Measurements from ENCODE around the gene CCSER2.

Gene CCSER2

GRCh38 chr10:84354623-84355022, 26.2 kb downstream of the CCSER2 start:
- TF ChIP-seq CTCF (IDR thresholded peaks at IDR 0.05; ENCODE audit: low read depth, low read length, missing control alignments) = no peak
- no peak overlapping the region for H3K4me3 ChIP-seq (replicated peaks; ENCODE audit: low read depth, low read length)
- DNase-seq (ENCODE audit: extremely low read depth, low read depth) = no peak

GRCh38 chr10:84355106-84355505, 26.7 kb downstream of the CCSER2 start:
- no peak for DNase-seq (ENCODE audit: extremely low read depth, low read depth)
- H3K4me3 ChIP-seq (replicated peaks; ENCODE audit: low read depth, low read length) = no peak overlapping the region
- no peak for TF ChIP-seq CTCF (IDR thresholded peaks at IDR 0.05; ENCODE audit: low read depth, low read length, missing control alignments)

- no peak for DNase-seq (ENCODE audit: extremely low read depth, low read depth)
- no peak overlapping the region for H3K4me3 ChIP-seq (replicated peaks; ENCODE audit: low read depth, low read length)
- TF ChIP-seq CTCF (IDR thresholded peaks at IDR 0.05; ENCODE audit: low read depth, low read length, missing control alignments) = no peak
These were observed 28.5 kb downstream of the CCSER2 start for GRCh38 chr10:84356928-84357327.

- DNase-seq (ENCODE audit: extremely low read depth, low read depth) = no peak
- TF ChIP-seq CTCF (IDR thresholded peaks at IDR 0.05; ENCODE audit: low read depth, low read length, missing control alignments) = no peak
- no peak overlapping the region for H3K4me3 ChIP-seq (replicated peaks; ENCODE audit: low read depth, low read length)
These were observed 30.4 kb downstream of the CCSER2 start for GRCh38 chr10:84358743-84359142.

DNA sequence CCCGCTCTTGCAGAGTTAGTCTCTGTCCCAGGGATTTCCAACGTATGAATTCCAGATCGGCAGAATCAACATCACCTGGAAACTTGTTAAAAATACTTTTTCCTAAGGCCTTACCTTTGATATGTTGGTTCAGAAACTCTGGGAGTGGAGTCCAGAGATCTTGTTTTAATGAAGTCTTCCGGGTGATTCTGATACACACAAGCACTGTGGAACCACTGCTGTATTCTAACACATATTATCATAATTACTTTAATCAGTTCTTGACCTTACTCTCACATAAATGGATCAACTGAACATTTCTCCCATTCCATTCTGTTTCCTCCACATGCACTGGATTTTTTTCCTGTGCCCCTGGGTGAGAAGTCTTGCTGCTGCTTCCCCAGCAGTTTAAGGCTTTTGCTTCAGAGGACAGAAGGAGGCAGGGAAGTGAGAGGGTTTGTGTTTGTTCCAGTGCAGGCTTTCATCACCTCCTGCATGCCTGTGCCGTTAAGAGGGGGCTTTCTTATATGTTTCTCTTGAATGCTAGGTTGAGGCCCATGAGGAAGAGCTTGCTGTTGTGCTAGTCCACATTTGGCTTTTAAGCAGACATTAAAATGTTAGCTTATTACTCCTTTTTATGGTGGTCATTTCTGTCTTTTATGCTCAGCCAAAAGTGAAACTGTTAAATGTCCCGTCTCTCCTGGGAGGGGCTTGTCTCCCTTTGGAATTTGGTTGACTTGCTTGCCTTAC, 32.4 kb downstream of the CCSER2 start:
- peak overlapping the region; percentile 30 for H3K4me3 ChIP-seq (replicated peaks; ENCODE audit: low read depth, low read length)
- TF ChIP-seq CTCF (IDR thresholded peaks at IDR 0.05; ENCODE audit: low read depth, low read length, missing control alignments) = no peak
- DNase-seq (ENCODE audit: extremely low read depth, low read depth) = no peak

- H3K4me3 ChIP-seq (replicated peaks; ENCODE audit: low read depth, low read length) = no peak overlapping the region
- DNase-seq (ENCODE audit: extremely low read depth, low read depth) = no peak
- no peak for TF ChIP-seq CTCF (IDR thresholded peaks at IDR 0.05; ENCODE audit: low read depth, low read length, missing control alignments)
These were observed 37.0 kb downstream of the CCSER2 start for GRCh38 chr10:84365335-84365881.

All from HFF-Myc (cell line).